NCI-H345 treated with DMSO at 0.1 percent for 48 hours (cell line): Measurements from ENCODE around the gene TBC1D22B.
A peak's percentile ranks its signal among the peaks of the same experiment; 100 is the strongest.

ENCODE experiments used
- DNase-seq: peaks from one replicate; lab custom pipeline; 2025; ENCODE audit not compliant: unreplicated experiment; lab: John Stamatoyannopoulos, UW

The TBC1D22B gene

DNA sequence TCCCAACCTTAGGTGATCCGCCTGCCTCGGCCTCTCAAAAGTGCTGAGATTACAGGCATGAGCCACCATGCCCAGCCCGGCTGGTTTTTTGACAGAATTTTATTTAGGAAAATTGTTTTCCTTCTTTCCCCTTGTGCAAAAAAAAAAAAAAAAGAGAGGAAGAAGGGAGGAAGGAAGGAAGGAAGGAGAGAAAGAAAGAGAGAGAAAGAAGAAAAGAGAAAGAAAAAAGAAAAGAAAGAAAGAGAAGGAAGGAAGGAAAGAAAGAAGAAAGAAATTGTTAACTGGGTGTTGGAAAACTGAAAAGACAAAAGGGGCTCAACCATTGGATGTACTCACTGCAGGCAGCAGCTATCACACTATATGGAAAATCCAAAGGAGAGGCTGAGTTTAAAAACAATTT is 94.8 kb downstream of the TBC1D22B start:
- DNase-seq: no peak

DNA sequence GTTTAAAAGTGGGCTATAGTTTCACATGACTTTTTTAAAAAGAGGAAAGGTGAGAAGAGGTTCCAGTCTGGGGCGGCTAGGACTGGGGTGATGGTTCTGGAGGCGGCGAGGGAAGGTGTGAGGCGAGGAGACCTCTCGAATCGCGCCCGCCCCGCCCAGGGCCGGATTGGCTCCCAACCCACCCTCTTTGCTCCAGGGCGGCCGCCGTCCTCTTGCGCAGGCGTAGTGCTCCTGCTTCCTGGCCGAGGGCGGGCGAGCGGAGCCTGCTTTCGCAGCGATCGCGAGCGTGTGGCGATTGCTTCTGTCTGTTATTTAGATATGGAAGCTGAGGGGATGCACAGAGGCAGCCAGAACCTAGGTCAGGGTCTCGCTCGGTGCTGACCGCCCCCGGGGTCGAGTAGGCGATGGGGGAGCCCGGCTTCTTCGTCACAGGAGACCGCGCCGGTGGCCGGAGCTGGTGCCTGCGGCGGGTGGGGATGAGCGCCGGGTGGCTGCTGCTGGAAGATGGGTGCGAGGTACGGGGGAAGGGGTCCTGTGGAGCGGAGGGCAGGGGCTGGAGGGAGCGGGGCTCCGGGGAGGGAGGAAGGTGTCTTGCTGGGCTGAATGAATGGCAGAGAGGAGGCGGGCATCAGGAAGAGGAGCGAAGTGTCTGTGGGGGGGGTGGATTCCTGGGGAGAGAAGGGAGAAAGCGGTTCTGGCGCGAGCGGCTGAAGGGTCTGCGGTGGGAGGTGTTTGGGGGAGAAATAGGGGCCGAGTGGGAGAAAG is 96.4 kb downstream of the TBC1D22B start, which contains the start of gene RNF8:
RNF8 (plus strand) TSS at position 223 of the 765 bp plus-strand sequence; CDS start at position 405, 182 bp downstream.
- DNase-seq: peak; percentile 83

DNA sequence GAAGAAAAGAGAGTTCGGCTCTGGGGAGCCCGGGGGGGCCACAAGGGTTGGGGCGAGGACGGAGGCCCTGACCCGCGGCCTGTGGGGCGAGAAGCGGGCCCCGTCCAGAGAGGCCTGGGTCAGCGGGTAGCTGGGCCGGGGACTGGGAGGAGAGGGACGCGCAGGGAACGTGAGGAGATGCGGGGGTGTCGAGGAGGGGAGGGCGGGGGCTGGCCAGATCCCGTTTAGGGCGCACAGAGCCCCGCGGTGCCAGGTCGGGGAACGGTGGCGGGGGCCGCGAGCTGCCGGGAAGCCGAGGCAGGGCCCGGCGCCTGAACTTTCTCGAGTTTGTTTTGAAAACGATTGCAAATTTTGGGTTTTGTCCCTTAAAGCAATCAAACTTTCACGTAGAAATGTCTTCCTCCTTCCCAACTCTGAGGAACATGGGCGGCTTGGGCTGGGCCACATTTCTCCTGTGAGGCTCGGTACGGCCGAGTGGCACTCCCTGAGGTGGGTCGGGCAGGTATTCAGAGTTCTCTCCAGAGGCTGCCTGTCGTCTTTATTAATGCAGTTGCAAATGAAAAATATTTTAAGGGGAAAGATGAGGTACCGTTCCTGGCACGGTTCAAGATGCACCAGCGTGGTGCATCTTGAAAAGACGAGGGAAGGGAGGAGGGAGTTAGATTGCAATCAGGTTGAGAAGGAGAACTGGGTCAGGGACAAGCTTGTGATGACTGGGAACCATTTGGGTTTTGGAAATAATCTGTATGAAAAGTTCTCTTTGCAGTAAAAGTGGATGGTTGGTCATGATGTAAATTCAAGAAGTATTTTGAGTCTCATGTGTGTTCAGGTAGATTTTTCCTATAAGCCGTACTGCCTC is 97.2 kb downstream of the TBC1D22B start:
- DNase-seq: no peak

DNA sequence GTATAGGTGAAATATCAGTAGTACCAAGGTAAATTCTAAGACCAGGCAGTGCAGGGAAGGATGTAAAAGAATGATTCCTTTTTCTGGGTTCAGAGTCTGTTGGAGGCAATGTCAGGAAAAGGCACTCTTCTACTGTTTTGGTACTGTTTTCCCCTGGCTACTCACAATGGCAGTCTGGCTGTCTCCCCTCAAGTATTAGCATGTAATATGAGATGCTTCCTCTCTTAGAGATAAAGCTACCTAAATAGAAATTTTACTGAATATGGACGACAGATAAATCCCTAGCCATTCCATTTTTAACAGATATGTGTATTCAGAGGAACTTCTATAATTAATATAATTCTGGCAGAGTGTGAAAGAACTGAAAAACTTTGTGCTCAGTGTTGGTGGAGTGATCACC is 99.7 kb downstream of the TBC1D22B start:
- no peak for DNase-seq

DNA sequence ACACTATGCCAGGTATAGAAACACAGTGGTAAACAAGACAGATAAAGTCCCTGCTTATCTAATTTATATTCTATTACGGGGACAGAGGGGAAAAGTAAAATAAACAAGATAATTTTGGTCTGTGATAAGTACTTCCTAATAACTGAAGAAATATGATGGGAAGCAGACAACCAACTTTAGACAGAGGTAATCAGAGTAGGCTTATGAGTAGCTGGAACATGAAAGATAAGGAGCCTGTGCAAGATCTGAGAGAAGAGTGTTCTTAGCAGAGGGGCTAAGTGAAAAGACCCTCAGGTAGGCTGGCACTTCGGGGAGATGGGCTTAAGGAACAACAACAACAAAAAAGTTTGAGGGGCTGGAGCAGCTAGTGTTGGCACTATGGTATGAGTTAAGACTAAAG is 100.3 kb downstream of the TBC1D22B start:
- DNase-seq: no peak

DNA sequence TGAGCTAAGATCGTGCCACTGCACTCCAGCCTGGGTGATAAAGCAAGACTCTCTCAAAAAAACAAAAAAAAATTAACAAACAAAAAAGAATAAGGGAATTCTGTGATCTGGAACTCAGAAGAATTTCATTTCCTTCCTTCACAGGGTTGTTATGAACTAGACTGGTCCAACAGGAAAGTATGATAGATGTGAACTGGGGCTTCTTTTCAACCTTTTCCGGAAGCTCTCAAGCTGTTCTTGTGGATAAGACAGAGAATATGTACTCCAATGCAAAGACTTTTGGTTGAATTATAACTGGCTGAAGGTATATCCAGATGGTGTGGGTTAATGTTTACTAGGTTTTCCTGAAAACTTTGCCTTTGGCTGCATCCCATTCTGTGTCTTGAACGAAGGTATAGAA is 101.5 kb downstream of the TBC1D22B start:
- no peak for DNase-seq

DNA sequence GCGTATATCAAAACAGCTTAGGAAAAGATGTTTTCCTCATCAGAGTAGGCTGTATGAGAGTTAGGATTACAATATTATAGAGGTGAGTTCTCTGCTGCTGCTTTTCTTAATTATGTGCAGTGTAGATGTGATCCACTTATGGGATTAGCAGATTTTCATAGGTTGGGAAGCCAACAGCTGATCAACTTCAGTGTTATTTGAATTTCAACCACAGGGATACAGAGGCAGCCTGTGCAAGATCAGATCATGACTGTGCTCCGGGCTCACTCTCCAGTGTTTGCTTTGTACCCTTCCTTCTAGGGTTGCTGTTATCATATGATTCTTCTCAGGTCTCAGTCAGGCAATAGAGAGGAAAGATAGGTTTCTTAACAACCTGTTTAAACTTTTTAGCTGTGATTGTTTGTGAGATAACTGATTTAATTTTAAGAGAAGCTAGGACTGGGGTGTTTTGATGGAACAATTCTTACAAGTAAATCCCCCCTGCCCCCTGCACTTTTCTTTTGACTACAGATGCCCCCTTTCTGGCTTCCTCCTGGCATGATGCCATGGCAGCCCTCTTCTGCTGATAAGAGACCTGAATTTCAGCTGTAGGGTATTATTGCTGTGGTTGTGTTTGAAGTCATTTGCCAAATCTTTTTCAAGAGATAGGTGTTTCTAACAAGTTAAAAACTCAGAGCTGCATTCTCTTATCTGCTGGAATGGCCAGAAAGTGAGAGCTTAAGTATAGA is 104.7 kb downstream of the TBC1D22B start:
- DNase-seq: no peak

DNA sequence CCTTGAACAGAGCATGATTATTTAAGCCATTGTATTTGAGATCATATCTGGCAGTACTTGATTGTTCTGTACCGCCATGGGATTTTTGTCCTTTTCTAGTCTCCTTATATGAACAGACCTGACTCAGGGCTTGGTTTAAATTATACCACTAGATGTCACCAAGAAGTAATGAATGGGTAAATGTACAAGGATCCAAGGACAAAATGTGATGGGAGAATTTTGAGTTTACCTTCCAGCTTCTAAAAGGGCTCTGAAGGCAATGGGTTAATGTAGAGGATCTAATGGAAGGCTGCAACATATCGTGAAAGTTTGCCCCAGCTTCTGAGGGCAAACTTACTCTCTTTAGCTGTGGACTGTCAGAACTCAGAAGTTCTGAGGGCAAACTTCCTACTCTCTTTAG is 108.2 kb downstream of the TBC1D22B start:
- DNase-seq: no peak

DNA sequence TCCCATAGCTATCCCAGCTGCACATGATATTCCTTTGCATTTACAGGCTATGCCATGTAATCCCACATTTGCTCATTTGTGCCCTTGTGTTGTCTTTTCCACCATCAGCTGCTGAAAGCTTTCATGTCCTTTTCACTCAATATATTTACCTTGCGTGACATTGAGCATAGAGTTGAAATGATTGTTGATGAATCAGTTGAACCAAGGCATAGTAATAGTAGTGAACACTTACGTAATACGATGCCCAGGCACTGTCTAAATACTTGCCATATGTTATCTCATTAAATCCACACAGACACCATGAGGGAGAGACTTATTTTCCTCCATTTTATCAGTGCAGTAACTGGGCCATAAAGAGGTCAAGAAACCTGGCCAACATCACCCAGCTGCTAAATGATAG is 109.3 kb downstream of the TBC1D22B start:
- no peak for DNase-seq

DNA sequence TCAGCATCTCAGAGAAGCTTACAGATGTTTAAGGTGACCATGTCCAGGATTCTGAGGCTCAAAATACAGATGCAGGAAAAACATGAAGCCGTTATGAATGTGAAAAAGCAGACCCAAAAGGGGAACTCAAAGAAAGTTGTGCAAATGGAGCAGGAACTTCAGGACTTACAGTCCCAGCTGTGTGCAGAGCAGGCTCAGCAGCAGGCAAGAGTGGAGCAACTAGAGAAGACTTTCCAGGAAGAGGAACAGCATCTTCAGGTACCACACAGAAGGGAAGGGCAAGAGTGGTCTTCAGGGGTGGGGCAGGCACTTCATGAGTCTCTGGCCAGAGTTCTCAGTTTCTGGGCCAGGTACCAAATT is 111.4 kb downstream of the TBC1D22B start:
- no peak for DNase-seq

DNA sequence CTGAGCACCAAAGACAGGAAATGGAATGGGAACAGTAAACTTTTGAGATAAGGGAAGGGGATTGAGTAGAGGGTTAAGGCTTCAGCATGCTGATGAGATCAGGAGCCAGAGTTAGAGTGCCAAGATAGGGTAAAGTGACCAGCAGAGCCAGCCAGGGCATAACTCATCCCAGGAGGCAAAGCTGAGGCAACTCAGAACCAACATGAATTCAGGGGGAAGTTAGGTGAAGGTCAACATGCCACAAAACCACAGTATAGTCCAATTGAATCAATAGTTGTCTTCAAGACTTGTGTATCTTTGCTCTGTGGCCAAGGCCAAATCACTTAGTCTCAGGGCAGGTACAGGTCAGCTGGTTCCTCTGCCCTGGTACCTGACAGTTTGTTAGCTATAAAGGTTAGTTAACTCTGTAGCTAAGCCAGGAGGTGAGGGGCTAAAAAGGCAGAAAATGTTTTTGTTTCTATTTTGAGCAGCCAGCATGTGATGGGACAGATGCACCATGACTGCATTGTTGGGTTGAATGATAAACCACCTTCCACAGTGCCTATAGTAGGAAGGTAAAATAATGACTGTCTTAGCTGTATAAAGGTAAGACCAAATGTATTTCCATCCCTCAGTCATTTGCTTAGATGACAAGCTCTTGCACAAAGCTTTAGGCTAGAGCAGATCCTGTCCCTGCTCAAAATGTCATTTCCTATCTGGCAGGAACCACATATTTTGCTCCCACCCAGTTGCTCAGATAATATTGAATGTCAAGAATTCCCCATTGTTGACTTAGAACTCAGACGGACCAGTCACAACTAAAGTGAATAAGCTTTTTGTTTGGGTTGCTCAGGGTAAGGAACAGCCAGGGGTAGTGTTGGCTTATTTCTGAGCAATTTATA is 112.0 kb downstream of the TBC1D22B start:
- no peak for DNase-seq

DNA sequence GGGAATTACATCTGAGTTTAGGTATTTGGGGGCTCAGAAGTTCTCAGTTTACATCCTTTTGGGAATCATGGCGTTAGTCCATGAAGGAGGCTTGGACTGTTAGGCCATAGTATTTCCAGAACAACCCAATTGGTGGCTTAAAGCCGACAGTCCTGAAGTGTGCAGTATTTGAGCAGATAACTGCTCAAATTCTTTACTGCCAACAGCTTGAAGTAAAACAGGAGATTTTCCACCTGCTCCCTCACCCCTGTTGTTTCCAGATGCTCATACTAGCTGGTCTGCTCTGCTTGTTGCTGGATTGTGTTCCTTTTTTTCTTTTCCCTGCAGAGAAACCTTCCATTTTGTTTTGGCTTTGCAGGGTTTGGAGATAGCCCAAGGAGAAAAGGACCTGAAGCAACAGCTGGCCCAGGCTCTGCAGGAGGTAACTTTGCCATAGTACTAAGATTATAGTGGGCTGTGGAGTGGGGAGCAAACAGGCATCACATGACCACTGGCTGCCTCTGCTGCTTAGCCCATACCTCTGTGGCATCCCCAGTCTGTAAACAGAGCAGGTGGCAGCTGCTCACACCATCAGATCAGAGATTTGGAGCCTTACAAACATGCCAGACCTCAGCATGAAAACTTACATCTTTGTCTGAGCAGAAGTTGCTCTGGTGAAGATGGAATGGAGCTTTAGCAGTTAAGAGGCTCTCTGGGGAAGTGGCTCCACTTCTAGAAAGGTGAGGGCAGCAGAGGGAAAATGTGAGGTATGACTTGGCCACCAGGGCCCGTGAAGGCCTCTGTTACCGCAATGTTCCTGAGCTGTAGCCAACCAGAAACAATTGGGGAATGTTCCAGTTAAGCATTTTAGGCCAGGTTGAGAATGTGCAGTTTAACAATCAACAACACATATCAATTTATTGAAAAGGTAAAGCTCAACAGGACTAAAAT is 113.8 kb downstream of the TBC1D22B start:
- DNase-seq: no peak

DNA sequence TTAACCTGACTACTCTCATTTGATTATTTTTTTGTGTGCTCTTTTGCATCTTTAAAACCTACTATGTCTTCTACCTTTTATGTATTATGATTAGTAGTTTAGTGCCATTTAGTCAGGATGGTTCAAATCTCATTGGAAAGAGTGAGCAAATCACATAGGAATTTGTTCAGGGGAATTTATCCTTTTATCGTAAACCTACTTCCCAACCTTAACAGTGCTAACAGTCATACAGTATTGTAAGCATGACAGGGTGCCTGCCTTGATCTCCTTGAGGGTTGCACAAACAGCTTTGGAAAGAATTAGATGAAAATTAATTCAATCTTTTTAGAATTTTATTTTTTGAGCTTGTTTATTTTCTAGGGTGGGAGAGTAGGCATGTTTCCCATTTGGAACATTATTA is 114.5 kb downstream of the TBC1D22B start:
- DNase-seq: no peak

DNA sequence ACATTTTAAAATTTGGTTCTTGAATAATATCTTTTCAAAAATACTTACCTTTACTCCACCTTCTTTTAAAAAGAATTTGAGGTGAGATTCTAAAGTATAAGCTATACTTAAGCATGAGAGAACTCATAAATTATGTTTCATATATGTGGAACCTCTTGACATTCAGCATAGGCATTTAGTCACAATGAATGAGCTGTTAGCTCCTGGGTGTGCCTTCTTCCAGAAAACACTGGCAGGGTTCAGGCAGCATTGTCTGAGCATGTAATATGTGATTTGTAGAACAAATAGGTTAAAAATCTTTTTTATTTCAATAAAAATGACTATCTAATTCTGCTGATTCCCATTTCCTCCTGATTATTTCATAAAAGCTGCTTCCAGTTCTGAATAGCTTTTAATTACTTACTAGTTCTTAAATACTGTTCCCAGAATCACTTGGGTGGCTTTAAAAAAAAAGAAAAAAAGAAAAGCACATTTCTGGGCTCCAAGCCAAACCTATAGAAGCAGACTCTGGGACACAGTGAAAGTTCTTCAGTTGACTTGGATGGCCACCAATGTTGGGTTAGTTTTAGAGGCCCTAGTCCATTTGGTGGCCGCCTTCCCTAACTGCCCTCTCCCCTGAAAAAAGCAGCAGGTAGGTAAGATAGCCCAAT is 116.4 kb downstream of the TBC1D22B start:
- DNase-seq: no peak

DNA sequence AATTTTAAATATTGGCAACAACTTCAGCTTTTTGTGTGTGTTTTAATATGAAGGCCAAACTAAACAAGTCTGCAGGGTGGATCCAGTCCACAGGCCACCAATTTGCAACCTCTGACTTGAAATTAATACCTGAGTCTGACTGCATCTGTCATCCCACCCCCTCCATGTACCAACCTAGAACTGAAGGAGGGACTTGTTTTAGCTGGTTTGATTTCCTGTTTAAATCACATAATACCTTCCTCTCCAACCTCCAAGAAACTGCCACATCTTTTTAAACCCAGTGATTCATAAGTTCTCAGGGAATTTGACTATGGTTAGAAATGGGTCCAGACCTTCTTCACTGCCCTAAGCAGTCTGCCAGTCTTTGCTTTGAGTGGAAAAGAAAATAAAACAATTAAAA is 117.8 kb downstream of the TBC1D22B start:
- no peak for DNase-seq

DNA sequence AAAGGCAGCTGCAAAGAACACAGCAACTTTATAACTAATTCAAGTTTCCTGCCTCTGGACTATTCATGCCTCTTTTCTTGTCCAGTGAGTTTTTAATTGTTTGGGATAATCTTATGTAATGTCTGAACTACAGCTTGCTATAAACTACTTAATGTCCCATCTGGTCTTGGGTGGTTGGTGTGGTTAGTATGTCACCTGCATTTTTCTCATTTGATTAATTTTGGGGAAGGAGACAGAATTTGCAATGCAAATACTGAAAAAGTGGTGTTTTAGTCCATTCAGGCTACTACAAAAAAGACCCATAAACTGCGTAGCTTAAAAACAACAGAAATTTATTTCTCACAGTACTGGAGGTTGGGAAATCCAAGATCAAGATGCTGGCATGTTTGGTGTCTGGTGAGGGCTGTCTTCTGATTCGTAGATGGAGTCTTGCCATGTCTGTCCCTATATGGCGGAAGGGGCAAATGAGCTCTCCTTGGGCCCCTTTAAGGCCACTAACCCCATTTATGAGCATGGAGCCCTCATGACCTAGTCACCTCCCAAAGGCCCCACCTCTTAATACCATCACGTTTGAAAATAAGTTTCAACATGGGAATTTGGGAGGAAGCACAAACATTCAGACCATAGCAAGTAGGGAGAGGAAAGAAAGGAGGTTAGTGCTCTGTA is 118.6 kb downstream of the TBC1D22B start:
- no peak for DNase-seq

DNA sequence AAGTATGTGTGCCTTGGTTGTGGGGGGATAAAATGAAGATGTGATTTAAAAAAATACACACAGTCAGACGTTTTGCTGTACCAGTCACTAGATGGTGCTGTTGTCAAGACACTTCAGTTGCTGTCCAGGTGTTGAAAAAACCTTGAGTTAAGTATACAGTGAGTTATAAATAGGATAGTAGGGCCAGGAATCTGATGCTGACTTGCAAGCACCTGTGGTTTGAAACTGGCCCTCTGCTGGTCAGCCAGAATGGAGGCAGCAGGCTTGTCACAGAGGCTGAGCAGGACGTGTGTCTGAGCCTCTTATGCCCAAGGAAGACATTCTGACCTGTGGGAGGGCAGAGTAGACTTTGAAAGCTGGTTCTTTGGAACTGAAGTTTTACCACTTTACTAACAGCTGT is 124.0 kb downstream of the TBC1D22B start:
- peak; percentile 22 for DNase-seq
